BLaER1 (cell line): ENCODE measurements around the gene CCDC171.

ENCODE experiments used
- H3K27ac ChIP-seq: shearing (Covaris generic); formaldehyde crosslinking; 2 replicates; pipeline ENCODE4 v1.8.1; 2022
- H3K27me3 ChIP-seq: shearing (Covaris generic); formaldehyde crosslinking; 2 replicates; pipeline ENCODE4 v1.8.1; 2022
- H3K36me3 ChIP-seq: shearing (Covaris generic); formaldehyde crosslinking; 2 replicates; pipeline ENCODE4 v1.8.1; 2022
- H3K4me1 ChIP-seq: shearing (Covaris generic); formaldehyde crosslinking; 2 replicates; pipeline ENCODE4 v1.8.1; 2022
- H3K4me2 ChIP-seq: shearing (Covaris generic); formaldehyde crosslinking; 2 replicates; pipeline ENCODE4 v1.8.1; 2022
- H3K4me3 ChIP-seq: shearing (Covaris generic); formaldehyde crosslinking; 2 replicates; pipeline ENCODE4 v1.8.1; 2022
- H3K9ac ChIP-seq: shearing (Covaris generic); formaldehyde crosslinking; 2 replicates; pipeline ENCODE4 v1.8.1; 2022
- H3K9me3 ChIP-seq: shearing (Covaris generic); formaldehyde crosslinking; 2 replicates; pipeline ENCODE4 v1.8.1; 2022
- H4K20me1 ChIP-seq: shearing (Covaris generic); formaldehyde crosslinking; 2 replicates; pipeline ENCODE4 v1.8.1; 2022
- Cebpa-rat ChIP-seq: shearing (Covaris generic); IDR thresholded peaks from 2 replicates; pipeline ENCODE4 v1.8.1; 2022

CCDC171 gene

DNA sequence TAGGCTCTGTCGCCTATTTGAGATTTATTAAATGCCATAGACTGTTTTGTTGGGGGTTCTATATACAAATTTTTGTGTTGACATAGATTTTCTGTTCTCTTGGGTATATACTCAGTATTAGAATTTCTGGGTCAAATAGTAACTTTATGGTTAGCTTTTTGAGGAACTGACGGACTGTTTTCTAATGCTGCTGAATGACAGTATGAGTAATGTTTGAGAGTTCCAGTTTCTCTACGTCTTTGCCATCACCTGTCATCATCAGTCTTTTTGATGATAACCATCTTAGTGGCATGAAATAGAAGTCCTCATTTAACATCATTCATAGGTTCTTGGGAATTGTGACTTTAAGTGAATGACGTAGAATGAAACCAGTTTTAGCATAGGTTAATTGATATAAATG, 60.1 kb downstream of the CCDC171 start:
- Histone ChIP-seq H3K27ac (no peak overlapping the region), H3K4me3 (no peak overlapping the region), H3K9ac (no peak overlapping the region), H3K36me3 (no peaks in the 10 kb centered on the region; the same call in 1 of the 2 replicates), H3K9me3 (peaks cover 3% of the 10 kb centered on the region; the same call in 1 of the 2 replicates), H3K4me2 (no peak overlapping the region), H4K20me1 (no peaks in the 10 kb centered on the region), H3K4me1 (no peaks in the 10 kb centered on the region), H3K27me3 (no peaks in the 10 kb centered on the region)
- no peak for TF ChIP-seq Cebpa-rat

- TF ChIP-seq Cebpa-rat: no peak
Measured at GRCh38 chr9:15617782-15618181, 64.9 kb downstream of the CCDC171 start.

GRCh38 chr9:15618540-15619331, 65.9 kb downstream of the CCDC171 start:
- Histone ChIP-seq H3K9me3 (peaks cover 3% of the 10 kb centered on the region; the same call in 1 of the 2 replicates), H3K4me3 (no peak overlapping the region), H3K36me3 (no peaks in the 10 kb centered on the region; the same call in 1 of the 2 replicates), H3K27ac (no peak overlapping the region), H3K27me3 (no peaks in the 10 kb centered on the region), H3K4me1 (no peaks in the 10 kb centered on the region), H4K20me1 (no peaks in the 10 kb centered on the region), H3K4me2 (no peak overlapping the region), H3K9ac (no peak overlapping the region)
- TF ChIP-seq Cebpa-rat: no peak

More at GRCh38 chr9:15617782-15618181, 64.9 kb downstream of the CCDC171 start:
- no peaks in the 10 kb centered on the region for H4K20me1 ChIP-seq
- no peak overlapping the region for H3K4me3 ChIP-seq
- H3K27ac ChIP-seq: no peak overlapping the region
- H3K36me3 ChIP-seq: no peaks in the 10 kb centered on the region; the same call in 1 of the 2 replicates
- no peak overlapping the region for H3K9ac ChIP-seq
- no peaks in the 10 kb centered on the region for H3K27me3 ChIP-seq
- H3K4me1 ChIP-seq: no peaks in the 10 kb centered on the region
- peaks cover 3% of the 10 kb centered on the region; the same call in 1 of the 2 replicates for H3K9me3 ChIP-seq
- no peak overlapping the region for H3K4me2 ChIP-seq

DNA sequence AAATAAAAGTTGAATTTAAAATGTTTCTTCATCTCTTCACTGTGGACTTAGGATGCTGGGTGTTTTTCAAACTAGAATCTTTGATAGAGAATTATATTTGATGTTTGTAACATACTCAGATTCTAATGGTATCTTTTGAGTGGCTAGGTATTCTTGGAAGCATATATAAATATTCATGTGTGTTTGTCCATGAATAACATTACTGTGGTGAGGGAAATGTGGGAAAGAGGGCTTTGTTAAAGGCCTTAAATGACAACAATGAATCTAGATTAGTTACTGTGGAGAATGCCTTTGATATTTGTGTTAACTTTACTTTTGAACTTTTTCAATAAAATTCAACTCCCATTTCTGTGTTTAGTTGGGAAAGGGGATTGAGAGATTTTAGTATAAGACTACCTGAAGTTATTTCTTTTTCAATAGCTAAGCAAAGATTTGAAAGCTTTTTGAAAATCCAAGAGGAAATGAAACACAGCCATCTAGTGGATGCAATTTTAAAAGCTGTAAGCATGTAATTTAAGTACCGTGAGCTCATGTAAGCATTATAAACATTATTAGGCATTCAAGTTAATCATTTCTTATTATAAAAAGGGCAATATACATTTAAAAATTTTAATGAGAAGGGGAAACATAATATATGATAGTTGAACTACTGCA, 69.6 kb downstream of the CCDC171 start:
- Histone ChIP-seq H3K4me2 (no peak overlapping the region), H3K9ac (no peak overlapping the region), H4K20me1 (no peaks in the 10 kb centered on the region), H3K4me3 (no peak overlapping the region), H3K9me3 (no peaks in the 10 kb centered on the region), H3K27ac (no peak overlapping the region), H3K36me3 (no peaks in the 10 kb centered on the region), H3K27me3 (no peaks in the 10 kb centered on the region), H3K4me1 (no peaks in the 10 kb centered on the region)
- TF ChIP-seq Cebpa-rat: no peak

DNA sequence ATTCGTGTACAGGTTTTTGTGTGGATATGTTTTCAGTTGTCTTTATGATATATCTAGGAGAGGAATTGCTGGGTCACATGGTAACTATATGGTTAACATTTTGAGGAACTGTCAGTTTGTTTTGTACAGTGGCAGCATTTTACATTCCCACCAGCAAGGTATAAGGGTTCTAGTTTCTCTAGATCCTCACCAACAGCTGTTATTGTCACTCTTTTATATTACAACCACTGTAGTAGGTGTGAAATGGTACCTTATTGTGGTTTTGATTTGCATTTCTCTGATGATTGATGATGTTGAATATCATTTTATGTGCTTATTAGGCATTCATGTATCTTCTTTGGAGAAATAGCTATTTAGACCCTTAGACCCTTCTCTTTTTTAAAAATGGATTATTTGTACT, 82.9 kb downstream of the CCDC171 start:
- Histone ChIP-seq H4K20me1 (no peaks in the 10 kb centered on the region), H3K27ac (no peak overlapping the region), H3K4me3 (no peak overlapping the region), H3K27me3 (no peaks in the 10 kb centered on the region), H3K4me2 (no peak overlapping the region), H3K36me3 (no peaks in the 10 kb centered on the region), H3K9me3 (peaks cover 4% of the 10 kb centered on the region; the same call in 1 of the 2 replicates), H3K9ac (no peak overlapping the region), H3K4me1 (no peaks in the 10 kb centered on the region)
- TF ChIP-seq Cebpa-rat: no peak

DNA sequence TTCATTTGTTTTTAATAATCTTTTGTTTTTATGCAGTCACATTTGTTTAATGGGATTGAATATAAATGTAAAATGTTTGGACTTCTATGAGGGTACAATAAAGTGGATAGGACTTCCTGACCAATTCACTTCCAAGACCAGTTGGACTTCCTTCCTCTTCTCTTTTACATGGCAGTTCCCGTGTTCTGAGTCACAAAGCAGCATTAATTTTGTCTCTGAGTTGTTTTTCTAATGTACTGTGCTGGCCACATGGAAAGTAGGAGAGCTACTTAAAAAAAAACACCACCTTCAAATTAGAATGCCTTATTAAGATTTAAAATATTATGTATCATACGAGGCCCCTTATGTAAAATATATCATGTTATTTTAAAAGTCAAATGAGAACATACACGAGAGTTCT, 87.3 kb downstream of the CCDC171 start:
- H3K9ac ChIP-seq: no peak overlapping the region
- H3K9me3 ChIP-seq: 0 out of 2 replicates have a peak, but pooled peaks cover 6% of the 10 kb centered on the region
- H4K20me1 ChIP-seq: no peaks in the 10 kb centered on the region
- no peak for TF ChIP-seq Cebpa-rat
- no peak overlapping the region for H3K4me2 ChIP-seq
- H3K36me3 ChIP-seq: no peaks in the 10 kb centered on the region
- H3K4me1 ChIP-seq: no peaks in the 10 kb centered on the region
- H3K27me3 ChIP-seq: no peaks in the 10 kb centered on the region
- H3K4me3 ChIP-seq: no peak overlapping the region
- no peak overlapping the region for H3K27ac ChIP-seq

DNA sequence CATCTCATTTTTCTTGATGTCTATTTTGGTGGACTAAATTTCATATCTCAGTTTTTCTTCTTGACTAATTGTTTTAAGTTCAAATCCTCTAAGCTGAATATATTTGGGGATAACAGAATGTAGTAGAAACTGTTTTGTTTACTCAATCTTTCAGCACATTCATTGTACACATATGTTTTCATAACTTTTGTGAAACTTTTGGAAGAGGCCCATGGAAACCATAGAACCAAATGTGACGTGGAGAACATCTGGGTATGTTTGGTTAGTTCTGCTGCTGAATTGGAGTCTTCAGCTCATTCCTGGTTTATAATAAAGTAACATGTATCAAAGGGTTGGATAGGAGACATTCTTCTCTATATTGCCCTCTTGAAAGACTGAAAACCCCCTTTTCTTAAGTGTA, 88.4 kb downstream of the CCDC171 start:
- Histone ChIP-seq H4K20me1 (no peaks in the 10 kb centered on the region), H3K4me1 (no peaks in the 10 kb centered on the region), H3K4me2 (no peak overlapping the region), H3K27ac (no peak overlapping the region), H3K27me3 (no peaks in the 10 kb centered on the region), H3K9me3 (0 out of 2 replicates have a peak, but pooled peaks cover 6% of the 10 kb centered on the region), H3K36me3 (no peaks in the 10 kb centered on the region), H3K9ac (no peak overlapping the region), H3K4me3 (no peak overlapping the region)
- TF ChIP-seq Cebpa-rat: no peak

DNA sequence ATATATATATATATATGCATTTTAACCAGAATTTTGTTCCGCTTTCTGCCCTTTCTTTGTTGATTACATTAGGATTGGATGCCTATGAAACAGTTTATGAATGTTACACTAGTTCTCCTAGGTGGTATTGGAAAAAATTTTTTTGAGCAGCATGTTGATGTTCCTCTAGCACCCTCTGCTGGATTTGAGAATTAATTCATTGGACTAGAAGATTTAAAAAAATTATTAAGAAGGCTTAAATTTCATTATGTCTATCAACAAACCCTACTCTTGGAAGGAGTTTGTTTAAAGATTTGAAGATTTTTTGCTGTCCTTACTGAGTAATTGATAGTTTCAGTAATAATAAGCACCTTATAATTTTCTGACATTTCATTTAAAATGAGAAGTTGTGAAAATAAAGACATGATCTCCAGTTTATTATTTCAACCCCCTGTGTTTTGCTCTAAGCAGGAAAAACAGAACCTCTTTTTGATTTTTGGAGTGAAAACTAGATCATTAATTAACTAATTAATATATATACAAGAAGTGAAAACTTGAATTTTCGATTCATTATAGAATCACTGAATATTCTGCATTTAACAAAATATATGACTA, 89.6 kb downstream of the CCDC171 start:
- Histone ChIP-seq H4K20me1 (no peaks in the 10 kb centered on the region), H3K36me3 (no peaks in the 10 kb centered on the region), H3K4me1 (no peaks in the 10 kb centered on the region), H3K9me3 (0 out of 2 replicates have a peak, but pooled peaks cover 6% of the 10 kb centered on the region), H3K27ac (no peak overlapping the region), H3K27me3 (no peaks in the 10 kb centered on the region), H3K4me2 (no peak overlapping the region), H3K9ac (no peak overlapping the region), H3K4me3 (no peak overlapping the region)
- no peak for TF ChIP-seq Cebpa-rat

DNA sequence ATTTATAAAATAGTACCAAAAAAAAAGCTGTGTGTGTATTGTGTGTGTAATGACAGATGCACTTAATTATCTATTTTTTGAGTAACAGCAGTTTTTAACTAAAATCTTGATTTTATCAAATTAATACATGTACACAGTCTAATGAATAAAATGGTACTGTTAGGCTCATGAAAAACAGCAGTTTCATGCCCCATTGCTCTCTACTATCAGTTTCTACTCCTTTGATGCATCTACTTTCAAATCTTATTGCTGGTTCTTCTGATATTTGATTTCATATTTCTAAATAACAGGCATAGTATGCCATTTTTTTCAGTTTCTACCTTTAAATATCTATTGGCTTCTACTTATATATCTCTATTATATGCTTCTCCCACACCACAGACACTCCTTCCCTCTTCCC, 117.4 kb downstream of the CCDC171 start:
- no peak overlapping the region for H3K4me3 ChIP-seq
- H3K36me3 ChIP-seq: no peaks in the 10 kb centered on the region
- H3K4me2 ChIP-seq: no peak overlapping the region
- H3K27me3 ChIP-seq: no peaks in the 10 kb centered on the region
- no peak overlapping the region for H3K27ac ChIP-seq
- TF ChIP-seq Cebpa-rat: no peak
- H3K9ac ChIP-seq: no peak overlapping the region
- no peaks in the 10 kb centered on the region for H3K9me3 ChIP-seq
- H3K4me1 ChIP-seq: no peaks in the 10 kb centered on the region
- no peaks in the 10 kb centered on the region for H4K20me1 ChIP-seq

DNA sequence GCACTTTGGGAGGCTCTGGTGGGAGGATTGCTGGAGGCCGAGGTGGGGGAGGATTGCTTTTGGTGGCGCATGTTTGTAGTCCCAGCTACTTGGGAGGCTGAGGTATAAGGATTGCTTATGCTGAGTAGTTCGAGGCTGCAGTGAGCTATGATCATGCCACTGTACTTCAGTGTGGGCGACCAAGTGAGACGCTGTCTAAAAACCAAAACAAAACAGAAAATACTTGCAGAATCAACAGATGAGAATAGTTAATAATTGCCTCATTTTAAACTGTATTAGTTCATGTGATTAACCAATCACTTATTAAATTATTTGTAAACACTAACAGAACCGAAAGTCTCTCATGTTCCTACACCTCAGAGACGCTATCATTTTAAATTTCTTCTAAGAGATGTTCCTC, 118.1 kb downstream of the CCDC171 start:
- Histone ChIP-seq H3K9me3 (no peaks in the 10 kb centered on the region), H3K9ac (no peak overlapping the region), H3K4me3 (no peak overlapping the region), H3K36me3 (no peaks in the 10 kb centered on the region), H4K20me1 (no peaks in the 10 kb centered on the region), H3K27ac (no peak overlapping the region), H3K4me2 (no peak overlapping the region), H3K4me1 (no peaks in the 10 kb centered on the region), H3K27me3 (no peaks in the 10 kb centered on the region)
- TF ChIP-seq Cebpa-rat: no peak
